Measurements from ENCODE around the gene COASY. TPM values are rescaled to one million over a fixed set of nuclear protein-coding genes. Genes with fewer than 3 reads are reported as not detected.
A peak's percentile ranks its signal among the peaks of the same experiment; 100 is the strongest.

The COASY gene
- polyA plus RNA-seq, 3 donors, result 52.6 to 63.8 (median 57.9) TPM

DNA sequence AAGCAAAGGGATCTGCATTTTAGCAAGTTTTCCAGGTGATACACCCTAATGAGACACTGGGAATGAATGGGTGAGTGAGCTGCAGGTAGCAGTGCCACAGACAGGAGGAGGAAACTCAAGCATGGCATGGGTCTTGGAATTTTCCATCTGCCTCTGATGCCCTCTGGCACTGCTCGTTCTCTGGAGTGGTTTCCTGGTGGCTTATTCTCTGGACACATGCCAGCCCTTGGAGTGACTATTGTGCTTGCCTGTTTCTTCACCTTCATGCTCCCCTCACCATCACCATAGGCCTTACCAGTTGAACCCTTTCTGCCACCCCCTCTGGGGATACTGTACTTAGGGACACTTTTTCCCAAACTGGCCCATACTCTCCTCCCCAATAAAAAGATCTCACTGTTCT is 1.6 kb downstream of the COASY start:
- H3K4me1 ChIP-seq (ENCODE audit: control insufficient read depth in 1 of 2, insufficient read depth in 2 of 2, low read length in 2 of 2), result peaks cover 39 to 52% of the 10 kb centered on the region in 2 donors
- DNase-seq, result no peak
- peaks cover 0 to 10% (median 1%) of the 10 kb centered on the region in 3 donors for H3K27me3 Mint-ChIP-seq (ENCODE audit: low read depth in 3 of 3)
- H3K79me2 ChIP-seq (ENCODE audit: insufficient read depth, low read length), result peaks cover 48% of the 10 kb centered on the region
- H3K27ac ChIP-seq (ENCODE audit: low read depth in 1 of 2, low read length in 2 of 2), result peak overlapping the region in 1 of 2 donors; percentile 92
- TF ChIP-seq, protein P1, sequence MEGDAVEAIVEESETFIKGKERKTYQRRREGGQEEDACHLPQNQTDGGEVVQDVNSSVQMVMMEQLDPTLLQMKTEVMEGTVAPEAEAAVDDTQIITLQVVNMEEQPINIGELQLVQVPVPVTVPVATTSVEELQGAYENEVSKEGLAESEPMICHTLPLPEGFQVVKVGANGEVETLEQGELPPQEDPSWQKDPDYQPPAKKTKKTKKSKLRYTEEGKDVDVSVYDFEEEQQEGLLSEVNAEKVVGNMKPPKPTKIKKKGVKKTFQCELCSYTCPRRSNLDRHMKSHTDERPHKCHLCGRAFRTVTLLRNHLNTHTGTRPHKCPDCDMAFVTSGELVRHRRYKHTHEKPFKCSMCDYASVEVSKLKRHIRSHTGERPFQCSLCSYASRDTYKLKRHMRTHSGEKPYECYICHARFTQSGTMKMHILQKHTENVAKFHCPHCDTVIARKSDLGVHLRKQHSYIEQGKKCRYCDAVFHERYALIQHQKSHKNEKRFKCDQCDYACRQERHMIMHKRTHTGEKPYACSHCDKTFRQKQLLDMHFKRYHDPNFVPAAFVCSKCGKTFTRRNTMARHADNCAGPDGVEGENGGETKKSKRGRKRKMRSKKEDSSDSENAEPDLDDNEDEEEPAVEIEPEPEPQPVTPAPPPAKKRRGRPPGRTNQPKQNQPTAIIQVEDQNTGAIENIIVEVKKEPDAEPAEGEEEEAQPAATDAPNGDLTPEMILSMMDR (IDR thresholded peaks at IDR 0.05), result no peak
- H3K27ac Mint-ChIP-seq, result peak overlapping the region in 6 of 7 donors; percentile 61 to 91 (median 81)
- H3K4me1 Mint-ChIP-seq, result peaks cover 33% of the 10 kb centered on the region
- no peaks in the 10 kb centered on the region for H3K9me3 ChIP-seq (replicated peaks in 1 of 2; ENCODE audit: control insufficient read depth in 1 of 2, insufficient read depth in 1 of 2, low read length in 2 of 2)
- no peak overlapping the region for H3K9ac ChIP-seq (ENCODE audit: insufficient read depth, low read length, poor library complexity, severe bottlenecking)
- no peak overlapping the region for H2AFZ ChIP-seq (ENCODE audit: insufficient read depth, low read depth, low read length, poor library complexity, severe bottlenecking)
- peaks cover 24 to 32% of the 10 kb centered on the region in 2 donors for H3K36me3 Mint-ChIP-seq
- no peaks in the 10 kb centered on the region for H3K27me3 ChIP-seq (ENCODE audit: control insufficient read depth in 2 of 2, insufficient read depth in 2 of 2, low read length in 2 of 2)
- H3K4me3 Mint-ChIP-seq, result peak overlapping the region; percentile 9 to 13
- H3K9me3 Mint-ChIP-seq, result peaks cover 0 to 3% (median 0%) of the 10 kb centered on the region in 7 donors
- intact Hi-C loops (cut with micrococcal nuclease), result loop anchor here in 1 of 2 donors (2.0 kb wide), 1 partner anchor 13 kb away; the partner anchor contains the start of gene PSMC3IP
- WGBS (ENCODE audit: insufficient coverage), result 0% methylated on average over 1 of the region's 1 CpG
- H3K4me2 ChIP-seq (replicated peaks; ENCODE audit: extremely low read depth, low read length, poor library complexity, severe bottlenecking), result peak overlapping the region; percentile 100
- H3K4me3 ChIP-seq (replicated peaks in 1 of 3; ENCODE audit: low read depth in 2 of 3, low read length in 3 of 3), result peak overlapping the region in 1 of 3 experiments; percentile 92
- H3K36me3 ChIP-seq (replicated peaks in 1 of 2; ENCODE audit: control insufficient read depth in 1 of 2, insufficient read depth in 2 of 2, low read length in 2 of 2), result peaks cover 22 to 30% of the 10 kb centered on the region in 2 donors
- peaks cover 32% of the 10 kb centered on the region for H4K20me1 ChIP-seq (ENCODE audit: insufficient read depth, low read length)

DNA sequence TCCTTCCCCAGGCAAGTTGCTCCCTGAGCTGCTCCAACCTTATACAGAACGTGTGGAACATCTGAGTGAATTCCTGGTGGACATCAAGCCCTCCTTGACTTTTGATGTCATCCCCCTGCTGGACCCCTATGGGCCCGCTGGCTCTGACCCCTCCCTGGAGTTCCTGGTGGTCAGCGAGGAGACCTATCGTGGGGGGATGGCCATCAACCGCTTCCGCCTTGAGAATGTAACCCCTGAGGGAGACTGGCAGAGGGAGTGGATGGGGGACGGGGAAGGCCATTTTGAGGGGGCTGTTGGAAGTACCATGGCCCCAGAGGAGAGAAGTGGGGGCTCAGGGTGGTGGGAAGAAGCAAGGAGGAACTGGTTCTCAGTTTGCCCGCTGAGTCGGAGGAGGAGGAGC is 2.0 kb downstream of the COASY start:
- Histone ChIP-seq H3K27ac (ENCODE audit: low read depth in 1 of 2, low read length in 2 of 2) (peak overlapping the region in 1 of 2 donors; percentile 92), H3K36me3 (replicated peaks in 1 of 2; ENCODE audit: control insufficient read depth in 1 of 2, insufficient read depth in 2 of 2, low read length in 2 of 2) (peaks cover 26 to 34% of the 10 kb centered on the region in 2 donors), H3K9ac (ENCODE audit: insufficient read depth, low read length, poor library complexity, severe bottlenecking) (no peak overlapping the region), H3K4me3 (replicated peaks in 1 of 3; ENCODE audit: low read depth in 2 of 3, low read length in 3 of 3) (no peak overlapping the region), H4K20me1 (ENCODE audit: insufficient read depth, low read length) (peaks cover 36% of the 10 kb centered on the region), H3K4me1 (ENCODE audit: control insufficient read depth in 1 of 2, insufficient read depth in 2 of 2, low read length in 2 of 2) (peaks cover 43 to 56% of the 10 kb centered on the region in 2 donors), H3K27me3 (ENCODE audit: control insufficient read depth in 2 of 2, insufficient read depth in 2 of 2, low read length in 2 of 2) (no peaks in the 10 kb centered on the region), H3K79me2 (ENCODE audit: insufficient read depth, low read length) (peaks cover 52% of the 10 kb centered on the region), H3K9me3 (replicated peaks in 1 of 2; ENCODE audit: control insufficient read depth in 1 of 2, insufficient read depth in 1 of 2, low read length in 2 of 2) (no peaks in the 10 kb centered on the region), H2AFZ (ENCODE audit: insufficient read depth, low read depth, low read length, poor library complexity, severe bottlenecking) (no peak overlapping the region), H3K4me2 (replicated peaks; ENCODE audit: extremely low read depth, low read length, poor library complexity, severe bottlenecking) (peak overlapping the region; percentile 100)
- no peak for DNase-seq
- no peak overlapping the region for H3K4me3 Mint-ChIP-seq
- intact Hi-C loops (cut with micrococcal nuclease), result loop anchor here in 1 of 2 donors (2.0 kb wide), 1 partner anchor 13 kb away; the partner anchor contains the start of gene PSMC3IP
- H3K27me3 Mint-ChIP-seq (ENCODE audit: low read depth in 3 of 3), result peaks cover 0 to 7% (median 1%) of the 10 kb centered on the region in 3 donors
- peaks cover 0 to 3% (median 0%) of the 10 kb centered on the region in 7 donors for H3K9me3 Mint-ChIP-seq
- peaks cover 37% of the 10 kb centered on the region for H3K4me1 Mint-ChIP-seq
- TF ChIP-seq, protein P1 (IDR thresholded peaks at IDR 0.05), result no peak
- H3K36me3 Mint-ChIP-seq, result peaks cover 27 to 36% of the 10 kb centered on the region in 2 donors
- 93% methylated on average over 7 of the region's 9 CpGs for WGBS (ENCODE audit: insufficient coverage)
- H3K27ac Mint-ChIP-seq, result peak overlapping the region in 5 of 7 donors; percentile 61 to 91 (median 81)
